IPS-11a (cell line): Measurements from ENCODE around the gene SELENOS.
A peak's percentile ranks its signal among the peaks of the same experiment; 100 is the strongest.

Experiments
- H3K4me3 ChIP-seq: one replicate; pipeline ENCODE4 v1.5.1; 2013; ENCODE audit warnings: low read depth, low read length, control low read depth

The SELENOS gene

DNA sequence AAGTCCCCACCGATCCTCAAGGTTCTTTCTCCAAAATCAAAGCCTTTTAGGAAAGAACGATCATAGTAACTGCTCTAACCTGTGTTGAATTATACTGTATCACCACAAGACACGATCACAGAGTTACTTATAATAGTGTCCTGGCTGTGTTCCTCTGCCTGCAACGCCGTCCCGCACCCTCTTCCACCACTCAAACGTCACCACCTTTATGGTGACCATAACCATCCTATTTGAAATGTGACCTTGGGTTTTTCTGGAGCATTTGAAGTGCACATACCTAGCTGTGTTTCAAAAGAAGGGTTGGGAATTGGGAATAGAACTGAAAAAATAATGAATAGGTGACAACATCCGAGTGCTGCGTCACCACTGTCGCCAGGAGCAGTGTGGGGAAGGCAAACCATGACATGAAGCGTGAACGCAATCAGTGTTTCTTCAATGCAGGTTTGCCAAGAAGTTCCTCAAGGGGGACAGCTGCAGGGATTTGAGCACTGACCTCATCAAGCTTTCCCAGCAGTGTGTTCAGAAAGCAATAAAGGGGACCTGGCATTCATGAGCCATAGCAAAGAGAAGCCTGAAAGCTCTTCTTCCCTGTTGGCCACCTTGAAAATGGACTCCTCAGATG, 769 bp upstream of the SELENOS start:
- H3K4me3 ChIP-seq = peak overlapping the region; percentile 47

GRCh38 chr15:101276501-101277037, 716 bp downstream of the SELENOS start:
- H3K4me3 ChIP-seq = peak overlapping the region; percentile 87

DNA sequence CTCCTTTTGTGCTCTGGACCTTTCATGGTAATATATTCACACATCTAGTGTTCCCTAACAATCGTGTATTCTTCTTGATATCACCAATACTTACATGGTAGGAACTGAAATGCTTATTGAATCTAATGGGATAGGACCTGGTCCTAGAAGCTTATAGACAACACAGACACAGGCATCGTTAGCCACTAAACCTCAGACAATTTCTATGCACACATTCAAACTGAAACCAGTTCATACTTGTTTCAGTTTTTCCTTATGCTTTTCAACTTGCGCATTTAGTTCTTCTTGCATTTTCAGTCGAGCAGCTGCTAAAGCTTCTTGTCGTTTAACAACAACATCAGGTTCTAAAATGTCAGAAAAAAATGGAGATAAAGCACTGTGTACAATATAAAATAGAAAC, 2.3 kb downstream of the SELENOS start:
- H3K4me3 ChIP-seq = no peak overlapping the region

GRCh38 chr15:101273534-101273933, 3.8 kb downstream of the SELENOS start:
- H3K4me3 ChIP-seq = no peak overlapping the region

DNA sequence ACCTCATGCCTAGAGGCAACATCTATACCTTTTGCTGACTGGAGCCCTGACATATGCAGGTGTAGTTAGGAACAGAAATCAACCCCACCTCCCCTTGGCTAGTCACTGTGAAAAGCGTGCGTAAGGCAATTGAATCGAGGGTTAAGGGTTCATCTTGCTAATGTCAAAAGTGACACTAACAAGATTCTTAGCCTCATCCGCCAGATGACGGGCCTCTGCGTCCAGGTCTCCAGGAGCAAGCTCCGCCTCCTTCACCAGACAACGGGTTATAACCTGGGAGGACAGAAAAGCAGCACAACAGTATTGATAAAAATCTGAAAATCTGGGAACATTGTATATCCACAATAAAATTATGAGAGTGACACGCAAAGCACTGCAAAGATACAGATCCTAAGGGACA, 4.7 kb downstream of the SELENOS start:
- H3K4me3 ChIP-seq = no peak overlapping the region

DNA sequence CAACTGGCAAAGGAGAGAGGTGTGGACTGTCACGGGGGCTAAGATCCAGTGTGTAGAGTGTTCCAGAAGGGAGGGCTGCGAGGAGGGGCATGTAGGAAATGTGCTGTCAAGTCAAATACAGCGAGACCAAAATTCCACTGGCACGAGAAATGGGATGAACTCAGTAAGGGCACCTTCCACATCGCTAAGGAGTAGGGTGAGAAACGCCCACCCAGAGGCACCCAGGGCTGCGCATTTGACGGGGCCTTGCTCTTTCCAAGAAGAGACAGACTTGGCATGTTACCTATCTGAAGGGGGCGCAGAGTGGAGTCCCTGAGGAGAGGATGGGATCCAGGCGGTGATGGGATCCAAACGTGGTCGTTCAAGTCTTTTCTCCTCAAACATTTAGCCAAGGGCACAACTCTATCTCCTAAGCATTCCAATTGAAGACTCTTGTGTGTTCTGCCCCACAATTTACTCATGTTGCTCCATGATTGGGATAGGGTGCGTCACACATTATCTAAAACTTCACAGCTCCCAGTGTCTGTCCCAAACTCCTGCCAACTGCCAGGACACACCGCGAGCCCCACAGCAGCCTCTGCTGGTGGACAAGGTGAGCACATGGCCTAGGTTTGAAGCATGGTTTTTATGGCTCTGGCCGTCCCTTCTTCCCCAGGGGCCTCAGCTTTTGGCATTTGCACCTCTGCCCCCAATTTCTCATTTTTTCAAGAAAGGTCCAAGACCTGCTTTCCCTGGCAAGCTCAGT, 7.6 kb downstream of the SELENOS start:
- H3K4me3 ChIP-seq = no peak overlapping the region

GRCh38 chr15:101267320-101268104, 9.8 kb downstream of the SELENOS start:
- H3K4me3 ChIP-seq = no peak overlapping the region

DNA sequence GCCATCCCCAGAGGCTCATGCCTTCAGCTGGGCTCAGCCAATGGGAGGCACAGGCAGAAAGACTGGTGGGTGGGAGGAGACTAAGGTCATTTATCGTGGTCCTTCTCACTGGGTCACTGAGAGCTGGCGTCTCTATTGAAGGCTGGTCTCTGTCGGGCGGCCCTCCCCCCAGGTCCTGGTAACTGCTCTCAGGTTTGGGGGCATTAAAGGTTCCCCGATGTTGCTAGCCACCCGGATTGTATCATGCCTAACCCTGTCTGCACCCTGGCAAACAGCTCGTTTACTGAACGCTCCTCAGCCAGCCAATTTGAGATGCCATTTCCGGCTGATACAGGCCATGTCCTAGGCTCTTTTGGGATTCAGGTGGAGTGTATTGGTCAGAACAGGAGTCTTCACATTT, 10.5 kb downstream of the SELENOS start:
- H3K4me3 ChIP-seq = no peak overlapping the region

DNA sequence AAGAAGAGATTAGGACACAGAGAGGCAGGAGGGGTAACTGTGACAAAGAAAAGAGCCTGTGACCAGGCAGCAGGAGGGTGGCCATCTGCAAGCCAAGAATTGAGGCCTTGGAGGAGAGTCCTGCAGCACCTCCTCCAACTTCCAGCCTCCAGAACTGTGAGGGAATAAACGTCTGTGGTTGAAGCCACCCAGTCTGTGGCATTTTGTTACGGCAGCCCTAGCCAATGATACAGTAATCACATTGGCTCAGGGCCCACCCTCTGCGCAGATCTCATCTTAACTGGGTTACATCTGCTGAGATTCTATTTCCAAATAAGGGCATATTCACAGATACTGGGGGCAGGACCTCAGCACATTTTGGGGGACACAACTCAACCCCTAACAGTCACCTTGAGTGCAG, 11.3 kb downstream of the SELENOS start:
- no peak overlapping the region for H3K4me3 ChIP-seq

DNA sequence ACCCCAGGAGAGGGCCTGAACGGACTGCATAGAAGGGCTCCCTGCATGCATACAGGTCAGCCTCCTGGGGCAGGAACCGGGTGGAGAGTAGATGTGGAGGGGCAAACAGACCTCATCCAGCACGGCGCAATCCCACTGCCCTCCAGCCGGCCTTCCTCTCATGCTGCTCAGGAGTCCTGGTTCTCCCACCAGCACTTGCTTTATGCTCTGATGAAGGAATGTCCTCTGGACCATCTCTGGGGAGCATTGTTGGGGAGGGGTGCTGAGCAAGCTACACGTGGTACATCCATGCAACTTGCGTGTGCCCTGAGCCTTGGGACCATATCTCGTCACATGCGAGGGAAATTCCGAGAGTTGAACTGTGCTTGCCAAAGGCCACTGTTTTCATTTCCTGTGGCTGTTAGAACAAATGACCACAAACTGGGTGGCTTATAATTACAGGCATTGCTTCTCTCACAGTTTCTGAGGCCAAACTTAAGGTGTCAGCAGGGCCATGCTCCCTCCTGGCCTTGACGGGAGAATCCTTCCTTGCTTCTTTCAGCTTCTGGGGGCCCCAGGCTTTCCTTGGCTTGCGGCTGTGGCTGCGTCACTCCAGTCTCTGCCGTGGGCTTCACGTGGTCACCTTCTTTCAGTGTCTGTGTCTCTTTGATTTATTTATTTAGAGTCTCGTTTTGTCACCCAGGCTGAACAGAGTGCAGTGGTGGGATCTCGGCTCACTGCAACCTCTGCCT, 12.2 kb downstream of the SELENOS start:
- no peak overlapping the region for H3K4me3 ChIP-seq

DNA sequence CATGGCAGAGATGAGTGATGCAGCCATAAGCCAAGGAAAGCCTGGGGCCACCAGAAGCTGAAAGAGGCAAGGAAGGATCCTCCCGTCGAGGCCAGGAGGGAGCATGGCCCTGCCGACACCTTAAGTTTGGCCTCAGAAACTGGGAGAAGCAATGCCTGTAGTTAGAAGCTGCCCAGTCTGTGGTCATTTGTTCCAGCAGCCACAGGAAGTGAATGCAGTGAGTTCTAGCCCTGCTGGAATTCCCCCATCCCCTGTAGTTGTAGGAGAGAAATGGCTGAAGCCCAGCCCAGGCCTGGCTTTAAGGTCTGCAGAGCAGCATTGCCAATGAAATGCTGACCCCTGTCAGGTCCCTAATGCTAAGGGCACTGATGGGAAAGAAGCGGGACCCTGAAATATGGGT, 13.3 kb downstream of the SELENOS start:
- no peak overlapping the region for H3K4me3 ChIP-seq

DNA sequence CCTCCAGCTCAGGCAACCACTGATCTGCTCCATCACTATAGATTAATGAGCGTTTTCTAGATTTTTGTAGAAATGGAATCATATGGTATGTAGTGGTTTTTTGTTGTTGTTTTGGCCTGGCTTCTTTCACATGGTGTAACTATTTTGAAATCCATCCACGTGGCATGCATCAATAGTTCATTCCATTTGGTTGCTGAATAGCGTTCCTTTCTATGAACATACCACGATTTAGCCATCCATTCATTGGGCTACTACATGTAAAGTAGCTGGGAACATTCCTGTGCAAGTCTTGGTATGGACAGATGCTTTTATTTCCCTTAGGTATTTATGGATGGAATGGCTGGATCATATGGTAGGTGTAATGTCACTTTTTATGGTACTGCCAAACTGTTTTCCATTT, 14.7 kb downstream of the SELENOS start:
- no peak overlapping the region for H3K4me3 ChIP-seq

DNA sequence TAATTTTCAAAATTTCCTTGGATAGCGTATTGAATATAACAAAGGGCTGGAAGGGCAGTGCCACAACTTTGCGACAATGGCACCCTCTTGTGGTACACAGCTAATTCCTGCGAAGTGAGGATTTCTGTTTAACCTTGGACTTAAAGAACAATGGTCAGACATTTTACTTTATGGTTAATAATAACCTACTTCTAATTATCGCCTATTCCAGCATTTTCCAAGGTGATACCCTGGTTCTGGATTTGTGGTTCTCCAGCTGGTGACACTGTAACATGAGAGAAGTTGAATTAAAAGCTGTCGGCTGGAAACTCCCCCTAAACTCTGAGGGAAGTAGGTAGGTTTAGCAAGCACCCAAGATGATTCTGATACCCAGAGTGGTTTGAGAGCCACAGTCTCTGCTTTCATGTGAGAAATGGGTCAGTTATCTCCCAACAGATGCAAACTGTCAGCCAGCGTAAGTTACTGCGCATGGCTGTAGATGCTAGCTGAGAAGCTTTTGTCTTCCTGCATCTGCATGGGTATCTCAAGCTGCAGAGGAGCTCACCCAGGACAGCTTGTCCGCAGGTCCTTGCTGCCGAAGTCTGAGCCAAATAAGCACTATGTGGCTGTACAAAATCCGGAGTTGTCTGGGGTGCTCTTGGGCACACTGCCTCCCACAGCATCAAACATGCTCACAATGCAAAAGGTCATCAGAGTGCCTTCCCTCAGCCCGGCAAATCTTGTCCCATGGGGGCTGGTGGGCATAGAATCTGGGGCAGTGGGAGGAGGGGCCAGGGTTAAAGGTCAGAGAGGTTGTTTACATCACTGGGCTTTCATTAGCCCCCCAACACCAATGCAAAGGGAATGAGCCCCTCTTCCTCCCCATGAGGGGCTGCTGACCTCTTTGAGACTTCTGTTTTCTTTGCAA, 18.8 kb downstream of the SELENOS start:
- H3K4me3 ChIP-seq = no peak overlapping the region

DNA sequence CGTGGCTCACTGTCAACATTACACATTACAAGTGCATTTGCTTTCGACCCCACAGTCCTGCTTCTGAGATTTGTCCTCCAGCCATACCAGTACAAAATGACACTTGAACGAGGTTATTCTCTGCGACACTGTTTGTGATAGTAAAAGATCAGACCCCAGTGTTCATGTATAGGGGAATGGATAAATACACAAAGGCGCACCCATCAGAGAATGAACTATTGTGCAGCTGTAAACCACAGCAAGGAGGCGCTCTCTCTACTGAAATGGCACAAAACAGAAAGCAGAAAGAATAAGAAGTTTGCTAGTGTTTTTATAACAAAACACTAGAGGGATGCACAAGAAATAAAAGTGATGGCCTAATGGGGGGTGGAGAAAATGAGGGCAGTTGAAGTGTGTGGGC, 20.5 kb downstream of the SELENOS start:
- H3K4me3 ChIP-seq = no peak overlapping the region

DNA sequence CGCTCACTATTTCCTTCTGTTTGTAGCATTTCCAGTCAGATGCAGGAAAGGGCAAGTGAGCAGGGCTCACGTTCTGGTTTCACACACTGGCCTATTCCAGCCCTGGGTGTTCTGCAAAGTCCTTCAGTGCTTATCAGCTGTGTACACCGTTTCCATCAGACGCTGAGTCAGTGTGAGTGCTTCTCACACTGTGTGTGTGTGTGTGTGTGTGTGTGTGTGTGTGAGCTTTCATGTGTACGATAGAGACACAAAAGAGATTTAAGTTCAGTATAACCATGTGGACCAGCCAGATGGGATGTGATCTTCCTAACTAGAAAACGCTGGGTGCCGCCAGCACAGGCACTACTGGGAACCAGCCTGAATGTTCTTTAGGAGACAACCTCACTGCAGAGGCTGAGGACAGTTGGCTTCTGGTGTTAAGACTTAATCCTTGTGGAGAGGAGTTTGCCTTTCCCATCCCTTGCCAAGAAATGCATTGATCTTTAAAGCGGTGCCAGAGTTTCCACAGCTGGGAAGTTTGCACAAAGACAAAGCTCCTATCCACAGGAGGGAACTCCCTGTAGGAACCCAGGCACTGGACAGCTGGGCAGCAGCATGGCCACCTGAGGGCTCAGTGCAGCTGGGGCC, 21.6 kb downstream of the SELENOS start:
- H3K4me3 ChIP-seq = no peak overlapping the region

GRCh38 chr15:101255051-101255395, 22.3 kb downstream of the SELENOS start:
- no peak overlapping the region for H3K4me3 ChIP-seq

- no peak overlapping the region for H3K4me3 ChIP-seq
Measured at GRCh38 chr15:101254157-101255050, 22.9 kb downstream of the SELENOS start.

GRCh38 chr15:101252836-101253235, 24.4 kb downstream of the SELENOS start:
- peak overlapping the region; percentile 83 for H3K4me3 ChIP-seq
